ENCODE results near the gene DHX16.
A peak's percentile ranks its signal among the peaks of the same experiment; 100 is the strongest.
"Not testable (repeated sequence)": the region's sequence is repeated elsewhere in the genome, so short reads cannot be mapped to it uniquely, and the experiment has no call there.

DHX16 gene

GRCh38 chr6:30720738-30721197 lies 48.0 kb upstream of the DHX16 start:
- H3K9me3 ChIP-seq (replicated peaks; ENCODE audit: insufficient read depth, low read length) = no peaks in the 10 kb centered on the region
- H3K27ac ChIP-seq (ENCODE audit: low read length) = peak overlapping the region; percentile 92
- peak overlapping the region; percentile 96 for H3K9ac ChIP-seq (ENCODE audit: low read length)
- H3K4me2 ChIP-seq (ENCODE audit: low read depth, low read length) = peak overlapping the region; percentile 43; the same call in 1 of the 2 replicates
- H4K20me1 ChIP-seq (ENCODE audit: insufficient read depth, low read length) = peaks cover 28% of the 10 kb centered on the region
- no peaks in the 10 kb centered on the region for H3K9me2 ChIP-seq (replicated peaks; ENCODE audit: insufficient read depth, low read length)
- H3F3A ChIP-seq (ENCODE audit: insufficient read depth, low read length) = peaks cover 70% of the 10 kb centered on the region
- peak overlapping the region; percentile 95 for H3K4me3 ChIP-seq (ENCODE audit: low read length)
- H3K27me3 ChIP-seq (replicated peaks; ENCODE audit: insufficient read depth, low read length) = no peaks in the 10 kb centered on the region
- no peaks in the 10 kb centered on the region for H3K36me3 ChIP-seq (replicated peaks; ENCODE audit: insufficient read depth, low read length)
- H2AFZ ChIP-seq (ENCODE audit: low read length) = no peak overlapping the region
- H3K4me1 ChIP-seq (ENCODE audit: low read length) = peaks cover 28% of the 10 kb centered on the region
- no peak for TF ChIP-seq CTCF (IDR thresholded peaks at IDR 0.05; ENCODE audit: low read length)
- TF ChIP-seq EZH2phosphoT487 (IDR thresholded peaks at IDR 0.05; ENCODE audit: low read length) = no peak
- TF ChIP-seq EZH2 (optimal IDR thresholded peaks at IDR 0.05; ENCODE audit: low read depth, low read length) = no peak
- peak; percentile 80 for DNase-seq
- H3K79me2 ChIP-seq (ENCODE audit: low read length) = peaks cover 61% of the 10 kb centered on the region

GRCh38 chr6:30719791-30720737 lies 47.3 kb upstream of the DHX16 start, which contains the start of gene TUBB:
TSS of gene TUBB (plus strand) at chr6:30720352. CDS start at chr6:30720507, 155 bp downstream.
- Histone ChIP-seq H2AFZ (ENCODE audit: low read length) (peak within 1 kb of the TSS; percentile 39), H3K9me3 (replicated peaks; ENCODE audit: insufficient read depth, low read length) (no peaks in the 10 kb centered on the region), H3F3A (ENCODE audit: insufficient read depth, low read length) (peaks cover 63% of the 10 kb centered on the region), H3K9me2 (replicated peaks; ENCODE audit: insufficient read depth, low read length) (no peaks in the 10 kb centered on the region), H3K4me2 (ENCODE audit: low read depth, low read length) (peak within 1 kb of the TSS; percentile 89), H3K4me1 (ENCODE audit: low read length) (peaks cover 27% of the 10 kb centered on the region), H3K79me2 (ENCODE audit: low read length) (peaks cover 62% of the 10 kb centered on the region), H3K9ac (ENCODE audit: low read length) (peak within 1 kb of the TSS; percentile 96), H3K36me3 (replicated peaks; ENCODE audit: insufficient read depth, low read length) (no peaks in the 10 kb centered on the region), H3K27ac (ENCODE audit: low read length) (peak within 1 kb of the TSS; percentile 92), H3K4me3 (ENCODE audit: low read length) (peak within 1 kb of the TSS; percentile 95), H4K20me1 (ENCODE audit: insufficient read depth, low read length) (peaks cover 21% of the 10 kb centered on the region), H3K27me3 (replicated peaks; ENCODE audit: insufficient read depth, low read length) (no peaks in the 10 kb centered on the region)
- peak; percentile 98 for DNase-seq
- no peak; the same call in 1 of the 2 replicates for TF ChIP-seq CTCF (IDR thresholded peaks at IDR 0.05; ENCODE audit: low read length)
- no peak for TF ChIP-seq EZH2 (optimal IDR thresholded peaks at IDR 0.05; ENCODE audit: low read depth, low read length)
- TF ChIP-seq EZH2phosphoT487 (IDR thresholded peaks at IDR 0.05; ENCODE audit: low read length) = no peak

GRCh38 chr6:30719356-30719755 lies 46.5 kb upstream of the DHX16 start:
- H3K9me3 ChIP-seq (replicated peaks; ENCODE audit: insufficient read depth, low read length) = no peaks in the 10 kb centered on the region
- H3K27me3 ChIP-seq (replicated peaks; ENCODE audit: insufficient read depth, low read length) = no peaks in the 10 kb centered on the region
- H3K4me3 ChIP-seq (ENCODE audit: low read length) = peak overlapping the region; percentile 60
- H3K9ac ChIP-seq (ENCODE audit: low read length) = peak overlapping the region; percentile 57
- peaks cover 56% of the 10 kb centered on the region for H3F3A ChIP-seq (ENCODE audit: insufficient read depth, low read length)
- peak overlapping the region; percentile 89 for H3K4me2 ChIP-seq (ENCODE audit: low read depth, low read length)
- H3K36me3 ChIP-seq (replicated peaks; ENCODE audit: insufficient read depth, low read length) = peaks cover 3% of the 10 kb centered on the region; the same call in 1 of the 2 replicates
- peaks cover 55% of the 10 kb centered on the region for H3K79me2 ChIP-seq (ENCODE audit: low read length)
- H3K4me1 ChIP-seq (ENCODE audit: low read length) = peaks cover 21% of the 10 kb centered on the region
- no peak; the same call in 1 of the 2 replicates for TF ChIP-seq CTCF (IDR thresholded peaks at IDR 0.05; ENCODE audit: low read length)
- TF ChIP-seq EZH2 (optimal IDR thresholded peaks at IDR 0.05; ENCODE audit: low read depth, low read length) = no peak
- no peak for TF ChIP-seq EZH2phosphoT487 (IDR thresholded peaks at IDR 0.05; ENCODE audit: low read length)
- peak overlapping the region; percentile 39 for H2AFZ ChIP-seq (ENCODE audit: low read length)
- H3K9me2 ChIP-seq (replicated peaks; ENCODE audit: insufficient read depth, low read length) = no peaks in the 10 kb centered on the region
- DNase-seq = no peak
- H3K27ac ChIP-seq (ENCODE audit: low read length) = peak overlapping the region; percentile 92
- H4K20me1 ChIP-seq (ENCODE audit: insufficient read depth, low read length) = peaks cover 17% of the 10 kb centered on the region

- peaks cover 47% of the 10 kb centered on the region for H3F3A ChIP-seq (ENCODE audit: insufficient read depth, low read length)
- peaks cover 11% of the 10 kb centered on the region for H3K4me1 ChIP-seq (ENCODE audit: low read length)
- H3K9me3 ChIP-seq (replicated peaks; ENCODE audit: insufficient read depth, low read length); H3K9me2 ChIP-seq (replicated peaks; ENCODE audit: insufficient read depth, low read length); DNase-seq; H3K27me3 ChIP-seq (replicated peaks; ENCODE audit: insufficient read depth, low read length); H3K36me3 ChIP-seq (replicated peaks; ENCODE audit: insufficient read depth, low read length); H4K20me1 ChIP-seq (ENCODE audit: insufficient read depth, low read length): not testable (repeated sequence)
- peak overlapping the region; percentile 72 for H2AFZ ChIP-seq (ENCODE audit: low read length)
- peak overlapping the region; percentile 65 for H3K9ac ChIP-seq (ENCODE audit: low read length)
- H3K79me2 ChIP-seq (ENCODE audit: low read length) = peaks cover 43% of the 10 kb centered on the region
- H3K27ac ChIP-seq (ENCODE audit: low read length) = peak overlapping the region; percentile 92
- H3K4me3 ChIP-seq (ENCODE audit: low read length) = peak overlapping the region; percentile 73
- H3K4me2 ChIP-seq (ENCODE audit: low read depth, low read length) = peak overlapping the region; percentile 89
These were observed 45.3 kb upstream of the DHX16 start for GRCh38 chr6:30717845-30718720.
